ENCODE measurements around the gene GPR68. TPM values are rescaled to one million over a fixed set of nuclear protein-coding genes. Genes with fewer than 3 reads are reported as not detected.
"Not testable (repeated sequence)": the region's sequence is repeated elsewhere in the genome, so short reads cannot be mapped to it uniquely, and the experiment has no call there.

Gene GPR68
- total and polyA plus RNA-seq, 2 of the 4 experiments (the other 2 are of a cell fraction), result 0.72 to 0.94 TPM

DNA sequence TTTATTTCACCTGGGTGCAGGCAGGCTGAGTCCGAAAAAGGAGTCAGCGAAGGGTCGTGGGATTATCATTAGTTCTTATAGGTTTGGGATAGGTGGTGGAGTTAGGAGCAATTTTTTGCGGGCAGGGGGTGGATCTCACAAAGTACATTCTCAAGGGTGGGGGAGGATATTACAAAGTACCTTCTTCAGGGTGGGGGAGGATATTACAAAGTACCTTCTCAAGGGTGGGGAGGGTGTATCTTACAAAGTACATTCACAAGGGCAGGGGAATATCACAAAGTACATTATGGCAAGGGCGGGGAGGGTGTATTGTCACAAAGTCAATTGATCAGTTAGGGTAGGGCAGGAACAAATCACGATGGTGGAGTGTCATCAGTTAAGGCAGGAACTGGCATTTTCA lies 43.7 kb downstream of the GPR68 start:
- H3K4me2 ChIP-seq (ENCODE audit: low read depth, low read length); ATAC-seq (ENCODE audit: low read depth); POLR2A ChIA-PET (ENCODE audit: unreplicated experiment); H2BK20ac ChIP-seq (ENCODE audit: low read depth, low read length); H3K23ac ChIP-seq (ENCODE audit: low read depth, low read length); H3K9me1 ChIP-seq (ENCODE audit: insufficient read depth, low read length); BruUV-seq (replicated peaks); H2BK120ac ChIP-seq (ENCODE audit: low read depth, low read length); H2BK5ac ChIP-seq (ENCODE audit: low read depth, low read length, poor library complexity, severe bottlenecking); H4K20me1 ChIP-seq (ENCODE audit: insufficient read depth, low read length); in situ Hi-C loops (cut with MboI; ENCODE audit: low sequenced_read_pairs); H4K8ac ChIP-seq (ENCODE audit: low read depth in 2 of 2, low read length in 2 of 2); H2AFZ ChIP-seq (replicated peaks; ENCODE audit: low read length, poor library complexity); dilution Hi-C loops (cut with HindIII; ENCODE audit: low sequenced_read_pairs, unreplicated experiment); H2AK9ac ChIP-seq (replicated peaks; ENCODE audit: low read depth, low read length, poor library complexity); H3K56ac ChIP-seq (ENCODE audit: extremely low read depth, insufficient read depth, low read length); H3K27ac ChIP-seq (ENCODE audit: insufficient read depth, low read length); H3K27me3 ChIP-seq (ENCODE audit: control insufficient read depth, insufficient read depth, low read length); H3K4me3 ChIP-seq (ENCODE audit: insufficient read depth, low read depth, low read length); H3K9ac ChIP-seq (ENCODE audit: low read depth, low read length); CTCF ChIA-PET; H2AK5ac ChIP-seq (ENCODE audit: low read depth, low read length); DNase-seq; H3K18ac ChIP-seq (ENCODE audit: low read depth, low read length); H4K91ac ChIP-seq (ENCODE audit: insufficient read depth, low read depth, low read length); H3K4ac ChIP-seq (ENCODE audit: low read depth, low read length); H3K79me1 ChIP-seq (ENCODE audit: low read depth in 1 of 2, low read length in 2 of 2); H3K14ac ChIP-seq (replicated peaks; ENCODE audit: low read depth, low read length); H4K5ac ChIP-seq (ENCODE audit: low read depth, low read length); H3K9me3 ChIP-seq (ENCODE audit: control insufficient read depth, insufficient read depth, low read length); H2BK15ac ChIP-seq (ENCODE audit: low read depth, low read length); H3K4me1 ChIP-seq (ENCODE audit: control insufficient read depth, insufficient read depth, low read length); intact Hi-C loops (cut with micrococcal nuclease): not testable (repeated sequence)
- peaks cover 16% of the 10 kb centered on the region for H3K36me3 ChIP-seq (ENCODE audit: control insufficient read depth, insufficient read depth, low read length)
- 83% methylated on average over 1 of the region's 6 CpGs; no CpG with 5 or more reads in 1 of the 2 experiments for WGBS, 2 experiments (ENCODE audit: extremely low coverage in 2 of 2, insufficient read length in 1 of 2)

All from IMR-90 (cell line).